ENCODE data around the gene LRRC53. TPM values are rescaled to one million over a fixed set of nuclear protein-coding genes. Genes with fewer than 3 reads are reported as not detected.
A peak's percentile ranks its signal among the peaks of the same experiment; 100 is the strongest.

LRRC53 gene
- total and polyA plus RNA-seq, 2 of the 8 experiments (the other 6 are each of a cell fraction or from before 2014, with no cell fraction given) = not detected

DNA sequence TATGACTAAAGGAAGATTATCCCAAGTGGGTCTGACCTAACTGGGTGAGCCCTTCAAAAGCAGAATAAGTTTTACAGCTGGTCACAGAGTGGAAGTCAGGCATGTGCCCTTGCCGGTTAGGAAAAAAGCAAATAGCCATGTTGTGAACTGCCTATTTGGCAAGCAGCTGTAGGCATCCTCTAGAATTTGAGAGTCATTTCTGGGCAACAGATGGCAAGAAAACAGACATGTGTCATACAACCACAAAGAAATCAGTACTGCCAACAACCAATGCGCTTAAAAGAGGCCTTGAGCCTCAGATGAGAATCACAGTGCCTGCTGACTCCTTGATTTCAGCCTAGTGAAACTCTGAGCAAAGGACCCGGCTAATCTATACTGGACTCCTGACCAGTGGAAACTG lies 26.8 kb downstream of the LRRC53 start:
- Histone ChIP-seq H3K4me3 (ENCODE audit: extremely low read depth in 1 of 4, insufficient read depth in 2 of 4, low read depth in 3 of 4, low read length in 4 of 4) (no peak overlapping the region), H2BK120ac (replicated peaks; ENCODE audit: low read depth, low read length) (no peak overlapping the region), H3K79me2 (ENCODE audit: control insufficient read depth in 1 of 2, insufficient read depth in 2 of 2, low read length in 2 of 2) (no peaks in the 10 kb centered on the region), H3K27me3 (replicated peaks in 1 of 4; ENCODE audit: control insufficient read depth in 3 of 4, extremely low read depth in 1 of 4, insufficient read depth in 3 of 4, low read length in 3 of 4) (no peaks in the 10 kb centered on the region), H2BK5ac (ENCODE audit: low read depth, low read length) (no peak overlapping the region), H2BK12ac (ENCODE audit: low read depth, low read length) (no peak overlapping the region), H3K4me2 (ENCODE audit: insufficient read depth in 1 of 2, low read depth in 2 of 2, low read length in 2 of 2) (no peak overlapping the region), H4K8ac (ENCODE audit: extremely low read depth, insufficient read depth, low read length) (no peak overlapping the region), H2BK20ac (ENCODE audit: low read length) (no peak overlapping the region), H3K9me3 (ENCODE audit: insufficient read depth in 2 of 2, low read depth in 1 of 2, low read length in 1 of 2) (no peaks in the 10 kb centered on the region), H2AFZ (ENCODE audit: low read length) (0 out of 2 replicates have a peak overlapping the region, but pooled peaks have one; percentile 19), H3K4ac (replicated peaks; ENCODE audit: insufficient read length, low read depth, low read length) (no peak overlapping the region), H3K56ac (replicated peaks; ENCODE audit: insufficient read length, low read depth, low read length) (no peak overlapping the region), H3K23me2 (ENCODE audit: low read depth, low read length) (no peaks in the 10 kb centered on the region), H3K27ac (ENCODE audit: low read depth, low read length) (no peak overlapping the region), H2BK15ac (ENCODE audit: low read length) (no peak overlapping the region), H4K91ac (replicated peaks; ENCODE audit: insufficient read length, low read length) (no peak overlapping the region), H3K36me3 (ENCODE audit: control insufficient read depth in 2 of 4, insufficient read depth in 4 of 4, low read length in 3 of 4) (no peaks in the 10 kb centered on the region), H3K79me1 (ENCODE audit: low read depth, low read length) (no peaks in the 10 kb centered on the region), H3K4me1 (replicated peaks in 1 of 4; ENCODE audit: control insufficient read depth in 3 of 4, insufficient read depth in 4 of 4, low read length in 3 of 4) (peaks cover 0 to 13% (median 4%) of the 10 kb centered on the region in 4 experiments; a peak in 3 of 7 replicates), H3K18ac (ENCODE audit: extremely low read depth, low read length) (no peak overlapping the region; the same call in 1 of the 2 replicates), H3K14ac (ENCODE audit: insufficient read length) (no peak overlapping the region), H4K20me1 (replicated peaks in 1 of 2; ENCODE audit: control insufficient read depth in 1 of 2, insufficient read depth in 2 of 2, low read length in 2 of 2) (no peaks in the 10 kb centered on the region), H3K9ac (replicated peaks in 1 of 4; ENCODE audit: extremely low read depth in 1 of 4, low read depth in 3 of 4, low read length in 3 of 4) (no peak overlapping the region), H2AK5ac (ENCODE audit: low read depth, low read length) (no peak overlapping the region), H4K5ac (ENCODE audit: insufficient read length, low read depth, low read length) (no peak overlapping the region), H3K23ac (ENCODE audit: insufficient read length) (no peak overlapping the region)
- no peak for FAIRE-seq
- no peak for DNase-seq (ENCODE audit: low read depth in 1 of 2, low spot score in 2 of 2)
- CTCF ChIA-PET (ENCODE audit: partially characterized antibody) = interaction anchor here (1.8 kb wide), 1 partner anchor 204 kb away, joined by 6 read pairs; no protein-coding TSS in a partner anchor
- TF ChIP-seq CREB1 (IDR thresholded peaks at IDR 0.05) (no peak), ZNF274 (IDR thresholded peaks at IDR 0.05; ENCODE audit: borderline replicate concordance, extremely low read depth, low read length) (no peak), PHF8 (conservative IDR thresholded peaks at IDR 0.05; ENCODE audit: low read depth, low read length) (no peak), FOSL1 (IDR thresholded peaks at IDR 0.05; ENCODE audit: insufficient read depth, low read depth, low read length) (no peak), GTF2F1 (IDR thresholded peaks at IDR 0.05; ENCODE audit: borderline replicate concordance, low read depth, low read length) (no peak), POLR2A (IDR thresholded peaks at IDR 0.05; ENCODE audit: control extremely low read depth in 1 of 2, low read depth in 2 of 2, low read length in 2 of 2) (no peak), JUND (IDR thresholded peaks at IDR 0.05; ENCODE audit: low read length) (no peak), TAF1 (IDR thresholded peaks at IDR 0.05; ENCODE audit: low read depth, low read length) (no peak), EGR1 (IDR thresholded peaks at IDR 0.05; ENCODE audit: borderline replicate concordance, low read depth, low read length) (no peak), NRF1 (IDR thresholded peaks at IDR 0.05; ENCODE audit: low read depth, low read length) (no peak), CTBP2 (IDR thresholded peaks at IDR 0.05; ENCODE audit: borderline replicate concordance, insufficient read depth, insufficient read length, low read length) (no peak)
- TF ChIP-seq, protein P1, sequence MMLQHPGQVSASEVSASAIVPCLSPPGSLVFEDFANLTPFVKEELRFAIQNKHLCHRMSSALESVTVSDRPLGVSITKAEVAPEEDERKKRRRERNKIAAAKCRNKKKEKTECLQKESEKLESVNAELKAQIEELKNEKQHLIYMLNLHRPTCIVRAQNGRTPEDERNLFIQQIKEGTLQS (IDR thresholded peaks at IDR 0.05; ENCODE audit: insufficient read depth, low read depth, low read length) = no peak
- POLR2A ChIA-PET (ENCODE audit: partially characterized antibody) = no interaction called here
- 81% methylated on average over 3 of the region's 3 CpGs; no CpG with 5 or more reads in 1 of the 2 experiments for WGBS, 2 experiments (ENCODE audit: extremely low coverage in 1 of 2, insufficient coverage in 1 of 2, insufficient read length in 1 of 2, insufficient replicate concordance in 2 of 2, low coverage in 1 of 2, low lambda C conversion rate in 2 of 2, missing lambda C conversion rate in 1 of 2)

Measured in H1 (cell line).